ENCODE data around the gene RAET1G.
"Not testable (repeated sequence)": the region's sequence is repeated elsewhere in the genome, so short reads cannot be mapped to it uniquely, and the experiment has no call there.

RAET1G gene

DNA sequence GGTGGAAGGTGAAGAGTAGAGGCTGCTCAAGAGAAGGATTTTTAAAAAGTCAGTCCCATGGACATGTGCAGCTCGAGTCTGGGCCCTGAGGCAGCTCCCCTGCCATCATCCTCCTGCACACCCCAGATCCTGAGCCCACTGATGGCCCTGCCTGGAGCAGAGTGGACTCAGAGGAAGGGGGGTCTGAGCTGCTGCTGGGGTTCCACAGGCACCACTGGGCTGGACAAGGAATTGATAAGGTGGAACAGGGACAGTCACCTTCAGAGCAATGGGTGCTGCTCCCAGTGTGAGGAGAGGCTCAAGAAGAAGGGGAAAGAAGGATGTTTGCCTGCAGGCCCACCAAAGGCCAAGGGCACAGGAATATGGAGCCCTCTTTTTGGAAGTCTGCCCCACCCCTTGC, 25.1 kb upstream of the RAET1G start:
- H3K18ac ChIP-seq (ENCODE audit: low read length) = no peak overlapping the region
- peaks cover 4% of the 10 kb centered on the region for H3K27me3 ChIP-seq (ENCODE audit: insufficient read depth, low read length)
- no peak overlapping the region for H4K91ac ChIP-seq (ENCODE audit: low read depth, low read length)
- H3K9ac ChIP-seq (ENCODE audit: low read length) = no peak overlapping the region
- no peaks in the 10 kb centered on the region for H3K4me1 ChIP-seq (ENCODE audit: control insufficient read depth in 1 of 2, insufficient read depth in 2 of 2, low read length in 2 of 2)
- H4K12ac ChIP-seq (ENCODE audit: low read depth, low read length) = no peak overlapping the region
- no peak for DNase-seq
- no peak overlapping the region for H3K4ac ChIP-seq (ENCODE audit: low read depth, low read length)
- no peaks in the 10 kb centered on the region for H3K79me1 ChIP-seq (ENCODE audit: low read length)
- no peak overlapping the region for H2BK120ac ChIP-seq (ENCODE audit: insufficient read depth, low read length, poor library complexity)
- H3K4me3 ChIP-seq (ENCODE audit: low read depth, low read length) = no peak overlapping the region
- H2BK5ac ChIP-seq (ENCODE audit: low read depth, low read length, poor library complexity) = no peak overlapping the region
- no peak overlapping the region for H2AK5ac ChIP-seq (ENCODE audit: low read length)
- peaks cover 8% of the 10 kb centered on the region for H3K9me3 ChIP-seq (ENCODE audit: insufficient read depth, low read depth, low read length)
- H2BK12ac ChIP-seq (ENCODE audit: low read length) = no peak overlapping the region
- no peak overlapping the region for H3K27ac ChIP-seq (ENCODE audit: low read depth, low read length)
- H4K8ac ChIP-seq (ENCODE audit: low read depth, low read length) = no peak overlapping the region
- no peaks in the 10 kb centered on the region for H3K36me3 ChIP-seq (ENCODE audit: control insufficient read depth in 1 of 2, insufficient read depth in 2 of 2, low read length in 2 of 2)
- WGBS (ENCODE audit: extremely low coverage, insufficient coverage, insufficient read length) = no CpG with 5 or more reads among the region's 1 CpG
- H2AFZ ChIP-seq (ENCODE audit: insufficient read depth, low read length, poor library complexity) = no peak overlapping the region
- H3K79me2 ChIP-seq (ENCODE audit: control insufficient read depth, insufficient read depth, low read length, poor library complexity) = no peaks in the 10 kb centered on the region
- no peak overlapping the region for H3K23ac ChIP-seq (ENCODE audit: low read length)
- H3K14ac ChIP-seq (ENCODE audit: low read length) = no peak overlapping the region
- H3K4me2 ChIP-seq (ENCODE audit: low read length) = no peak overlapping the region

DNA sequence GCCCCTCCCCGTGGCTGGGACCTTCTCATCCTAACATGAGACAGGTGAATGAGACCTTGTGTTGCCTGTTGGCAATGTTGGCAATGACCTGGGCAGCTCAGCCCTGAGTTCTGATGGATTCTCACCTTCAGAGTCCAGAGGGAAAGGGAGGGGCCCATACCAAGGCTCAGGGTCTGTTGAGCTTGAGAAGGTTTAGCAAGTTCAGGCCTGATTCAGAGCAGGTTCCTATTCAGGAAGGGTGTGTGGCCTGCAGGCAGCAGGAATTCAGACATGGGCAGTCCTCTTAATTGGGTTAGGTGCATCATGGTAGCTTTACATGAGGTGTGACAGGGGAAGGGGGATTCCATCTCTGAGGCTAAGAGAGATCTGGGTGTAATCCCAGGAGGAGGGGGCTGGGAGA, 24.6 kb upstream of the RAET1G start:
- H4K91ac ChIP-seq (ENCODE audit: low read depth, low read length); H3K27me3 ChIP-seq (ENCODE audit: insufficient read depth, low read length); H3K18ac ChIP-seq (ENCODE audit: low read length); H2AFZ ChIP-seq (ENCODE audit: insufficient read depth, low read length, poor library complexity); H3K14ac ChIP-seq (ENCODE audit: low read length); H3K79me2 ChIP-seq (ENCODE audit: control insufficient read depth, insufficient read depth, low read length, poor library complexity); H3K4me3 ChIP-seq (ENCODE audit: low read depth, low read length); H3K4me2 ChIP-seq (ENCODE audit: low read length); H4K8ac ChIP-seq (ENCODE audit: low read depth, low read length); H2BK12ac ChIP-seq (ENCODE audit: low read length); H3K23ac ChIP-seq (ENCODE audit: low read length); H3K4ac ChIP-seq (ENCODE audit: low read depth, low read length); H4K12ac ChIP-seq (ENCODE audit: low read depth, low read length); H3K36me3 ChIP-seq (ENCODE audit: control insufficient read depth in 1 of 2, insufficient read depth in 2 of 2, low read length in 2 of 2); H2BK120ac ChIP-seq (ENCODE audit: insufficient read depth, low read length, poor library complexity); H2AK5ac ChIP-seq (ENCODE audit: low read length); DNase-seq; H3K9ac ChIP-seq (ENCODE audit: low read length); H3K79me1 ChIP-seq (ENCODE audit: low read length); H3K4me1 ChIP-seq (ENCODE audit: control insufficient read depth in 1 of 2, insufficient read depth in 2 of 2, low read length in 2 of 2); H3K9me3 ChIP-seq (ENCODE audit: insufficient read depth, low read depth, low read length); H2BK5ac ChIP-seq (ENCODE audit: low read depth, low read length, poor library complexity); H3K27ac ChIP-seq (ENCODE audit: low read depth, low read length): not testable (repeated sequence)
- WGBS (ENCODE audit: extremely low coverage, insufficient coverage, insufficient read length) = no CpG with 5 or more reads among the region's 1 CpG

DNA sequence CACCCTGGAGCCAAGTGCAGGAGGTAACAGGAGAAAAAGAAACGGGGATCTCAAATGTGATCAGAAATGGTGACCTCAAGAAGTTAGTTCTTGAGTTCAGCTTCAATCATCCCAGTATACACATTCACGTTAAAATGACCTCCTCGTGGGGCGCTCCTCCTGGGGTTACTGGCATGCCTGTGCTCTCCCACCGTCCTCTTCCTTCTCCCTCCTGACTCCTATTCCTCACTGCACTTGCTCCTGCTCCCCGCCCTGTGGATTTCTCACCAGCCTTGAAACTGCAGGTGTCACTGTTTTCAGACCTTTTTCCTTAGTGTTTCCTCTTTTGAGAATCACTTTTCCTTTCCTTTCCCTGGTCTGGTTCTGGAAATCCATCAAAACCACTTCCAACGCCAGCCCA, 23.7 kb upstream of the RAET1G start:
- H3K9ac ChIP-seq (ENCODE audit: low read length); H2BK12ac ChIP-seq (ENCODE audit: low read length): not testable (repeated sequence)

DNA sequence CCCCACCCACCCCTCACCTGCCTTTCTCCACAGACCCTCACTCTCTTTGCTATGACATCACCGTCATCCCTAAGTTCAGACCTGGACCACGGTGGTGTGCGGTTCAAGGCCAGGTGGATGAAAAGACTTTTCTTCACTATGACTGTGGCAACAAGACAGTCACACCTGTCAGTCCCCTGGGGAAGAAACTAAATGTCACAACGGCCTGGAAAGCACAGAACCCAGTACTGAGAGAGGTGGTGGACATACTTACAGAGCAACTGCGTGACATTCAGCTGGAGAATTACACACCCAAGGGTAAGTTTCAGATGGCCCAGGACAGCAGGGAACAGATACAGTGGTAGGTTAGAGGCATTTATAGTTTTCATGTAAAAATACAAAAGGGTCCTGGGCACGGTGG, 22.4 kb upstream of the RAET1G start:
- not testable (repeated sequence) for H3K9me3 ChIP-seq (ENCODE audit: insufficient read depth, low read depth, low read length); H3K79me2 ChIP-seq (ENCODE audit: control insufficient read depth, insufficient read depth, low read length, poor library complexity); H3K79me1 ChIP-seq (ENCODE audit: low read length); H3K9ac ChIP-seq (ENCODE audit: low read length); H4K91ac ChIP-seq (ENCODE audit: low read depth, low read length); H3K14ac ChIP-seq (ENCODE audit: low read length); H3K4me1 ChIP-seq (ENCODE audit: control insufficient read depth in 1 of 2, insufficient read depth in 2 of 2, low read length in 2 of 2); H2BK120ac ChIP-seq (ENCODE audit: insufficient read depth, low read length, poor library complexity); H4K12ac ChIP-seq (ENCODE audit: low read depth, low read length); H3K18ac ChIP-seq (ENCODE audit: low read length); H3K27ac ChIP-seq (ENCODE audit: low read depth, low read length); H2AK5ac ChIP-seq (ENCODE audit: low read length); H3K4me3 ChIP-seq (ENCODE audit: low read depth, low read length); H2BK12ac ChIP-seq (ENCODE audit: low read length); H2BK5ac ChIP-seq (ENCODE audit: low read depth, low read length, poor library complexity); H4K8ac ChIP-seq (ENCODE audit: low read depth, low read length); H3K23ac ChIP-seq (ENCODE audit: low read length); DNase-seq; H3K36me3 ChIP-seq (ENCODE audit: control insufficient read depth in 1 of 2, insufficient read depth in 2 of 2, low read length in 2 of 2); H3K4me2 ChIP-seq (ENCODE audit: low read length); H3K4ac ChIP-seq (ENCODE audit: low read depth, low read length); H2AFZ ChIP-seq (ENCODE audit: insufficient read depth, low read length, poor library complexity)
- no CpG with 5 or more reads among the region's 6 CpGs for WGBS (ENCODE audit: extremely low coverage, insufficient coverage, insufficient read length)
- H3K27me3 ChIP-seq (ENCODE audit: insufficient read depth, low read length) = peaks cover 16% of the 10 kb centered on the region

More for the DNA sequence above, 23.7 kb upstream of the RAET1G start:
- DNase-seq; H3K4ac ChIP-seq (ENCODE audit: low read depth, low read length); H3K14ac ChIP-seq (ENCODE audit: low read length); H3K79me2 ChIP-seq (ENCODE audit: control insufficient read depth, insufficient read depth, low read length, poor library complexity); H3K23ac ChIP-seq (ENCODE audit: low read length); H4K8ac ChIP-seq (ENCODE audit: low read depth, low read length); H3K79me1 ChIP-seq (ENCODE audit: low read length); H3K36me3 ChIP-seq (ENCODE audit: control insufficient read depth in 1 of 2, insufficient read depth in 2 of 2, low read length in 2 of 2); H2AFZ ChIP-seq (ENCODE audit: insufficient read depth, low read length, poor library complexity); H3K27ac ChIP-seq (ENCODE audit: low read depth, low read length); H3K9me3 ChIP-seq (ENCODE audit: insufficient read depth, low read depth, low read length); H2BK120ac ChIP-seq (ENCODE audit: insufficient read depth, low read length, poor library complexity); H4K91ac ChIP-seq (ENCODE audit: low read depth, low read length); H3K4me2 ChIP-seq (ENCODE audit: low read length); H3K4me1 ChIP-seq (ENCODE audit: control insufficient read depth in 1 of 2, insufficient read depth in 2 of 2, low read length in 2 of 2); H4K12ac ChIP-seq (ENCODE audit: low read depth, low read length); H2BK5ac ChIP-seq (ENCODE audit: low read depth, low read length, poor library complexity); H3K18ac ChIP-seq (ENCODE audit: low read length); H2AK5ac ChIP-seq (ENCODE audit: low read length); H3K4me3 ChIP-seq (ENCODE audit: low read depth, low read length): not testable (repeated sequence)
- no CpG with 5 or more reads among the region's 7 CpGs for WGBS (ENCODE audit: extremely low coverage, insufficient coverage, insufficient read length)
- H3K27me3 ChIP-seq (ENCODE audit: insufficient read depth, low read length) = peaks cover 15% of the 10 kb centered on the region
